Astrocyte (in vitro differentiated cells and primary cell): Measurements from ENCODE around the gene SCUBE1. TPM values are rescaled to one million over a fixed set of nuclear protein-coding genes. Genes with fewer than 3 reads are reported as not detected.

Experiments used
- DNase-seq: peaks from one replicate; pipeline ENCODE4 v3.0.0-alpha.2; 2010; ENCODE audit warnings: low read depth
- FAIRE-seq: peaks from 2 replicates; lab custom pipeline; 2011; peaks lifted over from hg19 to GRCh38; lab: Jason Lieb, UNC
- H2AFZ ChIP-seq: 2 replicates; pipeline ENCODE4 v1.6.0; 2012; ENCODE audit warnings: low read depth, low read length, inconsistent platforms
- H3K27ac ChIP-seq: 2 replicates; pipeline ENCODE4 v1.5.1; 2011; ENCODE audit warnings: low read depth, low read length, inconsistent platforms
- H3K27me3 ChIP-seq: 2 replicates; pipeline ENCODE4 v1.6.0; 2011; ENCODE audit warnings: low read length, inconsistent platforms; ENCODE audit not compliant: insufficient read depth
- H3K36me3 ChIP-seq: 2 replicates; pipeline ENCODE4 v1.5.1; 2011; ENCODE audit warnings: low read length, inconsistent platforms; ENCODE audit not compliant: insufficient read depth
- H3K4me1 ChIP-seq: 2 replicates; pipeline ENCODE4 v1.5.1; 2011; ENCODE audit warnings: low read length, inconsistent platforms; ENCODE audit not compliant: insufficient read depth
- H3K4me2 ChIP-seq: 2 replicates; pipeline ENCODE4 v1.6.0; 2012; ENCODE audit warnings: low read length, inconsistent platforms
- H3K4me3 ChIP-seq: 2 replicates; pipeline ENCODE4 v1.5.1; 2011; ENCODE audit warnings: low read depth, mild to moderate bottlenecking, low read length, inconsistent platforms; ENCODE audit not compliant: insufficient read depth
- H3K79me2 ChIP-seq: 2 replicates; pipeline ENCODE4 v1.6.0; 2012; ENCODE audit warnings: mild to moderate bottlenecking, low read length, inconsistent platforms; ENCODE audit not compliant: insufficient read depth
- H3K9ac ChIP-seq: 2 replicates; pipeline ENCODE4 v1.6.0; 2012; ENCODE audit warnings: mild to moderate bottlenecking, low read length, inconsistent platforms
- H3K9me3 ChIP-seq: 2 replicates; pipeline ENCODE4 v1.5.1; 2012; ENCODE audit warnings: low read depth, mild to moderate bottlenecking, low read length, inconsistent platforms; ENCODE audit not compliant: insufficient read depth
- H4K20me1 ChIP-seq: 2 replicates; pipeline ENCODE4 v1.6.0; 2012; ENCODE audit warnings: low read length, inconsistent platforms; ENCODE audit not compliant: insufficient read depth
- H3K27ac Mint-ChIP-seq: one replicate; pipeline ENCODE4 v1.8.0; 2021; ENCODE audit warnings: mild to moderate bottlenecking, mixed read lengths; ENCODE audit not compliant: unreplicated experiment
- H3K27me3 Mint-ChIP-seq: one replicate; pipeline ENCODE4 v1.8.0; 2021; ENCODE audit warnings: low read depth, mixed read lengths; ENCODE audit not compliant: unreplicated experiment
- H3K36me3 Mint-ChIP-seq: one replicate; pipeline ENCODE4 v1.8.0; 2021; ENCODE audit warnings: low read depth, mixed read lengths; ENCODE audit not compliant: unreplicated experiment
- H3K4me1 Mint-ChIP-seq: one replicate; pipeline ENCODE4 v1.8.0; 2021; ENCODE audit warnings: low read depth, mixed read lengths; ENCODE audit not compliant: unreplicated experiment
- H3K4me3 Mint-ChIP-seq: one replicate; pipeline ENCODE4 v1.8.0; 2021; ENCODE audit warnings: mild to moderate bottlenecking, moderate library complexity, mixed read lengths; ENCODE audit not compliant: unreplicated experiment
- H3K9me3 Mint-ChIP-seq: one replicate; pipeline ENCODE4 v1.8.0; 2021; ENCODE audit warnings: mild to moderate bottlenecking, mixed read lengths; ENCODE audit not compliant: unreplicated experiment
- CTCF ChIP-seq: IDR thresholded peaks from 2 replicates; pipeline ENCODE4 v1.5.1; 2011; ENCODE audit warnings: low read depth, mild to moderate bottlenecking, inconsistent platforms, low read length, moderate library complexity; ENCODE audit not compliant: insufficient read depth
- EZH2 ChIP-seq: IDR thresholded peaks from 2 replicates; pipeline ENCODE4 v1.6.1; 2012; ENCODE audit warnings: mild to moderate bottlenecking, low read length, inconsistent platforms; ENCODE audit not compliant: insufficient read depth
- total RNA-seq: library from RNA; stranded (reverse); gene quantifications from 2 replicates; pipeline ENCODE4 v1.2.1, GENCODE V29; 2021

The SCUBE1 gene
- total RNA-seq, 1 donor from 2014 or later, result 0.07 TPM

GRCh38 chr22:43256976-43257545, 86.1 kb downstream of the SCUBE1 start:
- no peaks in the 10 kb centered on the region for H3K4me1 ChIP-seq
- FAIRE-seq (no peak), DNase-seq (no peak)
- no peak overlapping the region for H3K9ac ChIP-seq
- peaks cover 71% of the 10 kb centered on the region for H3K27me3 Mint-ChIP-seq
- peaks cover 5% of the 10 kb centered on the region for H3K9me3 Mint-ChIP-seq
- H3K36me3 ChIP-seq, result no peaks in the 10 kb centered on the region
- H3K79me2 ChIP-seq, result no peaks in the 10 kb centered on the region
- no peaks in the 10 kb centered on the region for H4K20me1 ChIP-seq
- no peaks in the 10 kb centered on the region for H3K9me3 ChIP-seq
- no peak overlapping the region for H3K4me2 ChIP-seq
- no peak overlapping the region for H3K27ac ChIP-seq
- H2AFZ ChIP-seq, result no peak overlapping the region
- no peak for TF ChIP-seq CTCF
- TF ChIP-seq EZH2, result no peak
- no peak overlapping the region for H3K4me3 ChIP-seq
- H3K4me1 Mint-ChIP-seq, result peaks cover 21% of the 10 kb centered on the region
- H3K27ac Mint-ChIP-seq, result no peak overlapping the region
- H3K36me3 Mint-ChIP-seq, result no peaks in the 10 kb centered on the region
- peaks cover 16% of the 10 kb centered on the region for H3K27me3 ChIP-seq
- no peak overlapping the region for H3K4me3 Mint-ChIP-seq

- no peaks in the 10 kb centered on the region for H3K9me3 ChIP-seq
- peaks cover 21% of the 10 kb centered on the region for H3K4me1 Mint-ChIP-seq
- no peak overlapping the region for H3K27ac Mint-ChIP-seq
- no peak overlapping the region for H3K27ac ChIP-seq
- DNase-seq, result no peak
- H3K79me2 ChIP-seq, result no peaks in the 10 kb centered on the region
- no peak overlapping the region for H3K4me3 ChIP-seq
- no peak for FAIRE-seq
- H3K9ac ChIP-seq, result no peak overlapping the region
- H3K9me3 Mint-ChIP-seq, result peaks cover 5% of the 10 kb centered on the region
- no peaks in the 10 kb centered on the region for H3K36me3 Mint-ChIP-seq
- H3K27me3 Mint-ChIP-seq, result peaks cover 72% of the 10 kb centered on the region
- H4K20me1 ChIP-seq, result no peaks in the 10 kb centered on the region
- no peaks in the 10 kb centered on the region for H3K4me1 ChIP-seq
- TF ChIP-seq CTCF, result no peak
- peaks cover 16% of the 10 kb centered on the region for H3K27me3 ChIP-seq
- H3K4me3 Mint-ChIP-seq, result no peak overlapping the region
- H3K4me2 ChIP-seq, result no peak overlapping the region
- no peaks in the 10 kb centered on the region for H3K36me3 ChIP-seq
- no peak overlapping the region for H2AFZ ChIP-seq
Measured at GRCh38 chr22:43256569-43256968, 86.6 kb downstream of the SCUBE1 start.

DNA sequence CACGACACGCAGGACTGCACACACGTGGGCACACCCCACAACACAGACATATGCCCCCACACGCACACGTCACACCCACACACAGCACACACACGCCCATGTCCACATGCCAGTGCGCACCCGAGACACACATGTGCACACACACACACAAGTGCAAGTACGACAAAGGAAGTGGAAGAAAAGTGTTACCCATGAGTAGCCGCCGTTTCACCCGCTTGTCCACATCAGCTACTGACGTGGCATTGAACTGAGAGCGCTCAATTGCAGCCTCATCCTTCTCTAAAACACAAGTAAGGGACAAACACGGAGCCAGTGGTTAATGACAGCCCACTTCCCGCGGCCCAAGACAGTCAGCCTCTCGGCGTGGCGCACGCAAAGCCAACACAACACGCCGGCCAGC, 87.9 kb downstream of the SCUBE1 start:
- H3K36me3 ChIP-seq, result no peaks in the 10 kb centered on the region
- H3K4me3 ChIP-seq, result no peak overlapping the region
- no peaks in the 10 kb centered on the region for H4K20me1 ChIP-seq
- no peak overlapping the region for H2AFZ ChIP-seq
- FAIRE-seq (no peak), DNase-seq (no peak)
- H3K4me1 Mint-ChIP-seq, result peaks cover 14% of the 10 kb centered on the region
- peaks cover 14% of the 10 kb centered on the region for H3K27me3 ChIP-seq
- no peak overlapping the region for H3K4me2 ChIP-seq
- no peaks in the 10 kb centered on the region for H3K79me2 ChIP-seq
- H3K9me3 ChIP-seq, result no peaks in the 10 kb centered on the region
- H3K27ac Mint-ChIP-seq, result no peak overlapping the region
- H3K4me3 Mint-ChIP-seq, result no peak overlapping the region
- no peaks in the 10 kb centered on the region for H3K4me1 ChIP-seq
- H3K27ac ChIP-seq, result no peak overlapping the region
- no peak overlapping the region for H3K9ac ChIP-seq
- TF ChIP-seq CTCF, result no peak
- TF ChIP-seq EZH2, result no peak
- H3K27me3 Mint-ChIP-seq, result peaks cover 80% of the 10 kb centered on the region
- H3K36me3 Mint-ChIP-seq, result no peaks in the 10 kb centered on the region
- H3K9me3 Mint-ChIP-seq, result peaks cover 5% of the 10 kb centered on the region
